ENCODE results near the gene SCRN1. TPM values are rescaled to one million over a fixed set of nuclear protein-coding genes. Genes with fewer than 3 reads are reported as not detected.

Gene SCRN1
- total RNA-seq, 6 donors from 2014 or later = 13.3 to 45.5 (median 30.5) TPM

DNA sequence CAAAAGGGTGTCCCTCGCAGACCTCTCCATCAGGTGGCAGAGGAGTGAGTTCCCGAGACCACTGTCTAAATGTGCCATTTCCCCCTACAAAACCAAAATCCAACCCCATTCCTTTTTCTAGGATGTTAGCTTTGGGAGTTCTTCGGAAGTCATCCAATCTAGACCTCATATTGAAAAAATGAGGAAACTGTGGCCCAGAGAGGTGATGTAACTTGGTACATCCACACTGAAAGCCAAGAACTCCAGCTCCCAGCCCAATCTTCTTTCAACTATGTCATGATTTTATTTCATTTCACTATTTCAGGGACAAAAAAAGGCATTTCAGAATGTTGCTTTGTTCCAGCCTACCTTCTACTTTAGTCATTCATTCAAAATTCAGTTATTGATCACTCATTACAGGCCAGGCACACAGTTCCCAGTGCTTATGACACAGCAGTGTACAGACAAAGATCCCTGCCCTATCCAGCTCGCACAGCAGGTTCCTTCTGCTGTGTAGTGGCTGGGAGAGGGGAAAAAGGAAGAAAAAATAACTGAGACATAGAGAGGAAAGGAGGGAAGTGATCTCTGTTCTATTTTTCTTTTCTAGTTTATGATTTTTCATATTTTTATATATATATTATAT lies 35.8 kb downstream of the SCRN1 start:
- Histone ChIP-seq H3K36me3 (no peaks in the 10 kb centered on the region), H3K4me1 (peaks cover 0 to 9% (median 7%) of the 10 kb centered on the region in 4 donors), H3K9me3 (no peaks in the 10 kb centered on the region), H3K27me3 (no peaks in the 10 kb centered on the region), H3K4me3 (no peak overlapping the region), H3K27ac (no peak overlapping the region)
- WGBS, 2 donors = 67 to 73% methylated on average over 4 of the region's 4 CpGs
- peak in 1 of 2 donors; percentile 80 for ATAC-seq (ENCODE audit: low FRiP score in 2 of 2)
- no peak for DNase-seq
- TF ChIP-seq POLR2A (IDR thresholded peaks at IDR 0.05) (no peak), EP300 (IDR thresholded peaks at IDR 0.05) (no peak)

DNA sequence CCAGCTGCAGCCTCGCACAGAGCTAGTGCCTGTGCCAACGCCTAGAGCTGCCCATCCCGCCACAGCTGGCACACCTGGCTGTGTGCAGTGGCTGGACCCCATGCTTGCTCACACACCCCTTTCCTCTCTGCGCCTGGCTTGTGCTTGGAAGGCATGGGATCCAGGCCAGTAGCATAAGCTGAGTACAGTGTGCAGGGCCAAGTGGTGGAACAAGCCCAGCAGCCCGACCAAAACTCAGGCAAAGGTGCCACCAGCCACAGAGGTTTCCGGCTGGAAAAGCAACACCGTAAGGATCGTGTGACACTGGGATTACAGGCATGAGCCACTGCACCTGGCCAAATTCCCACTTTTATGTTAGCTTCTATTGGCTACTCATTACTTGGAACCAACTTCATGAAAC lies 38.4 kb downstream of the SCRN1 start:
- Histone ChIP-seq H3K9me3 (no peaks in the 10 kb centered on the region), H3K4me1 (peaks cover 0 to 5% (median 4%) of the 10 kb centered on the region in 4 donors), H3K36me3 (peaks cover 0 to 3% (median 0%) of the 10 kb centered on the region in 4 donors), H3K27me3 (no peaks in the 10 kb centered on the region), H3K27ac (no peak overlapping the region), H3K4me3 (no peak overlapping the region)
- 80 to 96% methylated on average over 3 to 8 of the region's 8 CpGs for WGBS, 2 donors
- ATAC-seq (ENCODE audit: low FRiP score in 2 of 2) (no peak), DNase-seq (peak in 1 of 2 donors; percentile 21)
- TF ChIP-seq, protein P1, sequence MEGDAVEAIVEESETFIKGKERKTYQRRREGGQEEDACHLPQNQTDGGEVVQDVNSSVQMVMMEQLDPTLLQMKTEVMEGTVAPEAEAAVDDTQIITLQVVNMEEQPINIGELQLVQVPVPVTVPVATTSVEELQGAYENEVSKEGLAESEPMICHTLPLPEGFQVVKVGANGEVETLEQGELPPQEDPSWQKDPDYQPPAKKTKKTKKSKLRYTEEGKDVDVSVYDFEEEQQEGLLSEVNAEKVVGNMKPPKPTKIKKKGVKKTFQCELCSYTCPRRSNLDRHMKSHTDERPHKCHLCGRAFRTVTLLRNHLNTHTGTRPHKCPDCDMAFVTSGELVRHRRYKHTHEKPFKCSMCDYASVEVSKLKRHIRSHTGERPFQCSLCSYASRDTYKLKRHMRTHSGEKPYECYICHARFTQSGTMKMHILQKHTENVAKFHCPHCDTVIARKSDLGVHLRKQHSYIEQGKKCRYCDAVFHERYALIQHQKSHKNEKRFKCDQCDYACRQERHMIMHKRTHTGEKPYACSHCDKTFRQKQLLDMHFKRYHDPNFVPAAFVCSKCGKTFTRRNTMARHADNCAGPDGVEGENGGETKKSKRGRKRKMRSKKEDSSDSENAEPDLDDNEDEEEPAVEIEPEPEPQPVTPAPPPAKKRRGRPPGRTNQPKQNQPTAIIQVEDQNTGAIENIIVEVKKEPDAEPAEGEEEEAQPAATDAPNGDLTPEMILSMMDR (IDR thresholded peaks at IDR 0.05) = no peak
- TF ChIP-seq POLR2AphosphoS5 (IDR thresholded peaks at IDR 0.05) (no peak), POLR2A (IDR thresholded peaks at IDR 0.05) (no peak), EP300 (IDR thresholded peaks at IDR 0.05) (no peak)

DNA sequence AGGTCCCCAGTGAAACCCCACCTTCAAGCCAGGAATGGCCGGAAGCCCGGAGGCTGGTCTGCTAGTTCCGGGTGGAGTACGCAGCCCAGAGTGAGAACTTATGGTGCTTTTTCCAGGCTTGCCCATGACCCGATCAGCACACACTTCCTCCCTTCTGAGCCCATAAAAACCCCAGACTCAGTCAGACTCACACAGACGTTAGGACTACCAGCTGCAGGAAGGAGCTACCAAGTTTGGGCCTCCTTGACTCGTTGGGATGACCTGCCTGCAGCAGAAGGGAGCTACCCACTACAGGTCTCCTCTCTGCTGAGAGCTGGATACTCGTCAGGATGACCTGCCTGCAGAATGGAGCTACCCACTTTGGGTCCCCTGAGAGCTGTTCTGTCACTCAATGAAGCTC lies 39.1 kb downstream of the SCRN1 start:
- Histone ChIP-seq H3K27ac (no peak overlapping the region), H3K4me3 (no peak overlapping the region), H3K9me3 (no peaks in the 10 kb centered on the region), H3K27me3 (no peaks in the 10 kb centered on the region), H3K4me1 (no peaks in the 10 kb centered on the region), H3K36me3 (peaks cover 0 to 3% (median 0%) of the 10 kb centered on the region in 4 donors)
- WGBS, 2 donors = 88 to 90% methylated on average over 4 to 8 of the region's 8 CpGs
- ATAC-seq (ENCODE audit: low FRiP score in 2 of 2) (no peak), DNase-seq (no peak)
- TF ChIP-seq, protein P1 (IDR thresholded peaks at IDR 0.05) = no peak
- TF ChIP-seq POLR2A (IDR thresholded peaks at IDR 0.05) = no peak
- TF ChIP-seq EP300 (IDR thresholded peaks at IDR 0.05) = no peak
- TF ChIP-seq POLR2AphosphoS5 (IDR thresholded peaks at IDR 0.05) = no peak

DNA sequence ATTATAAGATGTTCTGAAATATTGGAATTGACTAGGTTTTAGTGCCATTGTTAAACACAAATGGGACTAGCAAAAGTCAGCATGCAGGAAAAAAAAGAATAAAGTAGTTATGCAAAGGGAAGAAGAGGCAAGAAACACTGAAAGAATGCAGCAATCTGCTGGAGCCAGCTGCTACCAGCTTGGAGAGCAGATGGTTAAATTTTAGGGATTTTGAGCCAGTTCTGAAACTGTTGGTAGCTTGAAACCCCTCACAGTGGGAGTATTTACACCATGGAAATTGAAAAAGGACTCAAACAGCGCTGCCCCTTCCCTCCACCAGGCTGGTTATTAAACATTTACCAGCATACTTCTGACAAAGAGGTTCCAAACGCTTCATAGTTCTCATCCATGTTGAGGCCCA lies 41.0 kb downstream of the SCRN1 start:
- WGBS, 2 donors = 79 to 87% methylated on average over 2 of the region's 2 CpGs
- no peaks in the 10 kb centered on the region for H3K4me1 ChIP-seq
- no peak overlapping the region for H3K4me3 ChIP-seq
- TF ChIP-seq, protein P1 (IDR thresholded peaks at IDR 0.05) = no peak
- TF ChIP-seq EP300 (IDR thresholded peaks at IDR 0.05) (no peak), POLR2A (IDR thresholded peaks at IDR 0.05) (no peak), POLR2AphosphoS5 (IDR thresholded peaks at IDR 0.05) (no peak)
- H3K27ac ChIP-seq = no peak overlapping the region
- no peaks in the 10 kb centered on the region for H3K27me3 ChIP-seq
- ATAC-seq (ENCODE audit: low FRiP score in 2 of 2) (no peak), DNase-seq (no peak)
- no peaks in the 10 kb centered on the region for H3K9me3 ChIP-seq
- H3K36me3 ChIP-seq = peaks cover 0 to 3% (median 0%) of the 10 kb centered on the region in 4 donors

DNA sequence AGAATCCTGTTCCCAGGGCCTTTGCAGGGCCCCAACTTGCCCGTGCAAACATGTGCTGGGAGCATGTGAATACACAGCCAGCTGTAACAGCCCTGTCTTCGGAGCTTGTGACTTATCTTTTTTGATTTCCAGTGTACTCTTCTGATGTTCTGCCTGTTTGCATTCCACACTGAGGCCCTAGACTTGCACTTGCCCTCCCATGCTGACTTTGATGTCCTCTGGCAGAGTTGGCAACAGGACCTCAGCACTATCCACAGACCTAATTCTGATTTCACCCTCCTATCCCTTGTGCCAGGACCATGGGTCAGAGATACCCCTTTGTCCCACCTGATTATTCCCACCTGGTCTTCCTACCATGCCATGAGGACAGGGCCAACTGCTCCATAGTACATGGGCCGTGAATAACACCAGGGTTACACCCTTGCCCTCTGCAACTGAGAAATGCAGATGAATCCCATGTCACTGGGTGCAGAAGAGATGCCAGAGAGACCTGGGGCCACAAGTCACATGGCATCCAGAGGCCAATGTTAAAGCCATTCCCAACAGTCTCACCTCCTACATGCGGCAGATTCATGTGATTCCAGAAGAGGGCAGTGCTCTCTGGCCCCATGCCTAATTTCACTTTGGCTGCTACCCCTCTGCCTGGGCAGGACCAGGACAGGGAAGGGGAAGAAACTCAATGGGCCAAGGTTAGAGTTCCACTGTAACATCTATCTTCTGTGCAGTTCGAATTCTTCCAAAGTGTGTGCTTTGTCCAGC lies 43.0 kb downstream of the SCRN1 start:
- ATAC-seq (ENCODE audit: low FRiP score in 2 of 2) (peak; percentile 38 to 59), DNase-seq (peak in 1 of 2 donors; percentile 59)
- TF ChIP-seq EP300 (IDR thresholded peaks at IDR 0.05) (no peak), POLR2A (IDR thresholded peaks at IDR 0.05) (no peak)
- TF ChIP-seq, protein P1 (IDR thresholded peaks at IDR 0.05) = peak in 4 of 6 experiments; percentile 19 to 58 (median 38)
- H3K36me3 ChIP-seq = peaks cover 0 to 6% (median 1%) of the 10 kb centered on the region in 4 donors
- no peaks in the 10 kb centered on the region for H3K4me1 ChIP-seq
- H3K27ac ChIP-seq = no peak overlapping the region
- no peaks in the 10 kb centered on the region for H3K27me3 ChIP-seq
- H3K4me3 ChIP-seq = no peak overlapping the region
- WGBS, 2 donors = 78 to 81% methylated on average over 4 to 5 of the region's 5 CpGs
- no peaks in the 10 kb centered on the region for H3K9me3 ChIP-seq
